Central memory CD8-positive, alpha-beta T cell (primary cell): ENCODE results near the gene G6PC2.
"Not testable (repeated sequence)": the region's sequence is repeated elsewhere in the genome, so short reads cannot be mapped to it uniquely, and the experiment has no call there.

Experiments
- ATAC-seq: fragments of 150-1000 bp; cut with Tn5 transposase; replicated peaks from 2 replicates; pipeline ENCODE4 v1.10.0; 2022; ENCODE audit warnings: mild to moderate bottlenecking, moderate FRiP score, moderate number of reproducible peaks; ENCODE audit not compliant: poor library complexity, severe bottlenecking; ENCODE audit errors: extremely low read depth
- DNase-seq, 2 donors: peaks; one replicate each; pipeline ENCODE4 v3.0.0; 2021; ENCODE audit warnings: low spot score in 2 of 2
- H3K27ac Mint-ChIP-seq: one replicate; pipeline ENCODE4 v1.8.0; 2022; ENCODE audit warnings: low read depth, mild to moderate bottlenecking, moderate library complexity, mixed read lengths
- H3K27me3 Mint-ChIP-seq: one replicate; pipeline ENCODE4 v1.8.0; 2022; ENCODE audit warnings: mixed read lengths
- H3K36me3 Mint-ChIP-seq: one replicate; pipeline ENCODE4 v1.8.0; 2022; ENCODE audit warnings: mild to moderate bottlenecking, moderate library complexity, mixed read lengths; ENCODE audit not compliant: insufficient read depth
- H3K4me1 Mint-ChIP-seq: one replicate; pipeline ENCODE4 v1.8.0; 2022; ENCODE audit warnings: mixed read lengths
- H3K4me3 Mint-ChIP-seq: one replicate; pipeline ENCODE4 v1.8.0; 2022; ENCODE audit warnings: mild to moderate bottlenecking, moderate library complexity, mixed read lengths
- H3K9me3 Mint-ChIP-seq: one replicate; pipeline ENCODE4 v1.8.0; 2022; ENCODE audit warnings: mixed read lengths

The G6PC2 gene, protein sequence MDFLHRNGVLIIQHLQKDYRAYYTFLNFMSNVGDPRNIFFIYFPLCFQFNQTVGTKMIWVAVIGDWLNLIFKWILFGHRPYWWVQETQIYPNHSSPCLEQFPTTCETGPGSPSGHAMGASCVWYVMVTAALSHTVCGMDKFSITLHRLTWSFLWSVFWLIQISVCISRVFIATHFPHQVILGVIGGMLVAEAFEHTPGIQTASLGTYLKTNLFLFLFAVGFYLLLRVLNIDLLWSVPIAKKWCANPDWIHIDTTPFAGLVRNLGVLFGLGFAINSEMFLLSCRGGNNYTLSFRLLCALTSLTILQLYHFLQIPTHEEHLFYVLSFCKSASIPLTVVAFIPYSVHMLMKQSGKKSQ

DNA sequence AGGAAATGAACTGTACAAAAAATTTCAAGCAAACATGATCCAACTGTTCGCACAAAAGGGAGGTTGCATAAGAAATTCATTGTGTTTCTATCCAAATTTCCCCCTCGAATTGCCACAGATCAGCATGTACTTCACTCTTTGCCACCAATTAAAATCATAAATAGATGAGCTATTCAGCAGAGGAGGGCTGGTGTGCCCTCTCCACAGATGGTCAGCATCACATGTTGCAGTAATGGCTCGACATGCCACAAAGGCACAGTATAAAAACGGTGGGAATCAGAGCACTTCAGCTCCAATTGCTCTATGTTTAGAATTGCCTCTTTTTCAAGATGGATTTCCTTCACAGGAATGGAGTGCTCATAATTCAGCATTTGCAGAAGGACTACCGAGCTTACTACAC, at the start of gene G6PC2:
TSS of gene G6PC2 (plus strand) at position 289 of the 400 bp plus-strand sequence. CDS start at position 330, 41 bp downstream.
- no peak for ATAC-seq
- no peak within 1 kb of the TSS for H3K27ac Mint-ChIP-seq
- peaks cover 44% of the 10 kb centered on the region for H3K27me3 Mint-ChIP-seq
- no peak for DNase-seq
- H3K9me3 Mint-ChIP-seq, result no peaks in the 10 kb centered on the region
- H3K36me3 Mint-ChIP-seq, result no peaks in the 10 kb centered on the region
- no peak within 1 kb of the TSS for H3K4me3 Mint-ChIP-seq
- no peaks in the 10 kb centered on the region for H3K4me1 Mint-ChIP-seq

DNA sequence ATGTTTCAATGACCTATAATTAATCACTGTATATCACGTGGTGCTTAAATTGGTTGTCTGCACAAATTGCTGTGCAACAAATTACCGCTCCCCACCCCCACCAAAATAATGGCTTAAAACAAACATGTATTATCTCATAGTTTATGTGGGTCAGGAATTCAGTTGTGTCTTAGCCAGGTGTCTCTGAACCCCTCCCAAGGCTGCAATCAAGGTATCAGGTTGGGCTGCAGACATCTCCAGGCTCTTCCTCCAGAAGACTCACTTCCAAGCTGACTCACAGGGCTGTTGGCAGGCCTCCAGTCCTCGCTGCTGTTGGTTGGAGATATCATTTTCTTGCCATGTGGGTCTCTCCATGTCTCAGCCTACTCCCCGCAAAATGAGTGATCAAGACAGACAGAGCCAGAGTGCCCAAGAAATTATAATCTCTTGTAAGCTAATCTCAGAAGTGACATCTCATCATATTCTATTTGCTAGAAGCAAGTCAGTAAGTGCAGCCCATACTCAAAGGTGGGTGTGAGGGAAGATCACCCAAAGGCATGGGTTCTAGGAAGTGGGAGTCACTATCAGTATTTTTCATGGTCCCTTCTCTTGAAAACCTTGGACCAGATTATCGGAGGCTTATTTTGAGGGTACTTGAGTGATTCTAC, 49.3 kb upstream of the G6PC2 start:
- DNase-seq, result no peak
- no peaks in the 10 kb centered on the region for H3K27me3 Mint-ChIP-seq
- H3K27ac Mint-ChIP-seq, result no peak overlapping the region
- H3K36me3 Mint-ChIP-seq, result no peaks in the 10 kb centered on the region
- ATAC-seq, result no peak
- no peak overlapping the region for H3K4me3 Mint-ChIP-seq
- no peaks in the 10 kb centered on the region for H3K4me1 Mint-ChIP-seq
- H3K9me3 Mint-ChIP-seq, result no peaks in the 10 kb centered on the region

DNA sequence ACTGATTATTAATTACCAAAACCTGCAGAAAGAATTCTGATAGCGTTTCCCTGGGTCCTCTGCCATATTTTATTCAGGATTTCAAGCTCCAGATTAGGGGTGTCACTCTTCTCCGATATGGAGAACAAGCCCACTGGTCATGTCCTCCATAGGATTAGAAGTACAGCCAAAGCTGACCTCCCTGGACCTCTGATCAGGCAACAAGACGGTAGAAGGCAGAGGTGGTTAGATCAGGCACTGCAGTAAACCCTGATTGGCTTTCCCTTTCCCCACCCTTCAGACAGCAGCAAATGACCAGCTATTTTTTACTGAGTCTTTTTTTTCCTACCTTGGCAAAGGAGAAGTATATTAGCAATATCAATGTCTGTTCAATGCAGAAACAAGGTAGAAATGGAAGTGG, 48.6 kb upstream of the G6PC2 start:
- no peak for DNase-seq
- Mint-ChIP-seq H3K36me3 (no peaks in the 10 kb centered on the region), H3K9me3 (no peaks in the 10 kb centered on the region), H3K27me3 (no peaks in the 10 kb centered on the region), H3K4me3 (no peak overlapping the region), H3K27ac (no peak overlapping the region), H3K4me1 (no peaks in the 10 kb centered on the region)
- no peak for ATAC-seq

DNA sequence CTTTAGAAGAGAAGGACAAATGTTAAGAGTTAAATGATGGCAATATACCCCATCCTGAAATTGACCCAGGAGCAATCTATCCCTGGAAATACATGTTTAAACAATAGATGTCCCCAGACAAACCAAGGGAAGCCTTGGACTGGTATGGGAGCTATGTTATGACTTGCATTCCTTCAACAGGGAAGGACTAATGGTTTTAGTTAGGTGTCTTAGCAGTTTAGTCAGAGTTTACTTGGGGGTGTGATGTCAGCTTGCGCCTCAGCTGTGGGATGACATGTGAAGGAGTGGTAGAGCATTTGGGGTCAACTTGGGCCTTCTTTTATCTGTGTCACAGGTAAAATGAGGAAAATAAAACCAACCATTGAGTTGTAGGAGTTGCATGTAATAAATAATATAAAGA, 47.6 kb upstream of the G6PC2 start:
- Mint-ChIP-seq H3K4me3 (no peak overlapping the region), H3K36me3 (no peaks in the 10 kb centered on the region), H3K4me1 (no peaks in the 10 kb centered on the region), H3K27ac (no peak overlapping the region), H3K27me3 (no peaks in the 10 kb centered on the region), H3K9me3 (no peaks in the 10 kb centered on the region)
- ATAC-seq, result no peak
- DNase-seq, result no peak

DNA sequence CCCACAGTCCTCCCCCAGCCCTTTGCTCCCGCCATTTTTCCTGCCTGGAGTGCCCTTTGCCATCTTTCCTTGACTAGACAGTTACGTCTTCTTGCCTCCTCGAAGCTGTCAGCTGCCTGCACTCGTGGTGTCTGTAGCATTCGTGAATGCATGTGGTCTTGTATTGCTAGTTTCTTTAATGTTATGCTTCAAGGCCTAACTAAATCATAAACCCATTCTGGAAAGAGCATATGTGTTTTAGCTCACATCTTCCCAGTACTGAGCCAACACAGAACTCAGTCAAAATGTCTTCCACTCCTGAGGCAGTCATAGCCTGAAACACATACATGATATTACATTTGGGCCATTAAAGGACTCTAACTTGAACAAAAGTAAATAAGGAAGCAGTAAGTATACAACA, 46.4 kb upstream of the G6PC2 start:
- H3K4me1 Mint-ChIP-seq, result no peaks in the 10 kb centered on the region
- no peak overlapping the region for H3K27ac Mint-ChIP-seq
- no peaks in the 10 kb centered on the region for H3K36me3 Mint-ChIP-seq
- H3K9me3 Mint-ChIP-seq, result no peaks in the 10 kb centered on the region
- DNase-seq (no peak), ATAC-seq (no peak)
- H3K4me3 Mint-ChIP-seq, result no peak overlapping the region
- no peaks in the 10 kb centered on the region for H3K27me3 Mint-ChIP-seq

DNA sequence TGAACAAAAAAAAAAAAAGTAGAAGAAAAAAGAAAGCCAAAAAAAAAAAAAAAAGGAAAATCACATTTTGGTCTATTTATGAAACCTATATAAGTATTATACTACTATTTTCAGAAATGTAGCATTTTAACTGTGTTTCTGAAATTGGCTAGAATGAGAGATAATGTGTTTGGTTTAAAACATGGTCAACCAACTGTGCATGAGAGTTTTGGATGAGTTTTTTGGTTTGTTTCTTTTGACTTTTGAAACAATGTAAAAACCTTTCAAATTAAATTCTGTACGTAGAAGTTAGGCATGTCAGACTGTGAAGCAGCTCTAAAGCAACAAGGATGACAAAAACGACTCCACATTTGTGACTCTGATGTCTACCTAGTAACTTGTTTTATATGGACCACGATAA, 45.5 kb upstream of the G6PC2 start:
- H3K9me3 Mint-ChIP-seq, result no peaks in the 10 kb centered on the region

DNA sequence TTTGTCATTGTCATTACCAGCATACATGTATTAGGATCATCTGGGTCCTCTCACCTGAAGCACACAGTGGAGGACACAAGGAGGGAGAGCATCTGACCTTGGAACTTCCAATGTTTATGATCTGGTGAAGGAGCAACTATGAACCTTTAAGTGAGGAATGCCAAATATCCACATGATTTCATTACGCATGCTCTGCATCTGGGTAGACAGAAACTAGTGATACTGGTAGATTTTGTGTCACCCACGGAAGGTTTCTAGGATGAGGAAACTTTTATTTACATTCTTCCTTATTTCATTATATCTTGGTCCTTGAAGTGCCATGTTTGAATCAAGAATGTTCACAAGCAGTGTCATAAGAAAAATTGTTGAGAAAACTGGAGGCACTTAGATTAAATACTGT, 42.9 kb upstream of the G6PC2 start:
- ATAC-seq (no peak), DNase-seq (no peak)
- Mint-ChIP-seq H3K9me3 (no peaks in the 10 kb centered on the region), H3K36me3 (no peaks in the 10 kb centered on the region), H3K4me3 (no peak overlapping the region), H3K27ac (no peak overlapping the region), H3K4me1 (no peaks in the 10 kb centered on the region), H3K27me3 (no peaks in the 10 kb centered on the region)

More for the DNA sequence above, 45.5 kb upstream of the G6PC2 start:
- no peaks in the 10 kb centered on the region for H3K27me3 Mint-ChIP-seq
- no peak overlapping the region for H3K27ac Mint-ChIP-seq
- no peaks in the 10 kb centered on the region for H3K36me3 Mint-ChIP-seq
- no peak for DNase-seq
- no peaks in the 10 kb centered on the region for H3K4me1 Mint-ChIP-seq
- no peak for ATAC-seq
- H3K4me3 Mint-ChIP-seq, result no peak overlapping the region

DNA sequence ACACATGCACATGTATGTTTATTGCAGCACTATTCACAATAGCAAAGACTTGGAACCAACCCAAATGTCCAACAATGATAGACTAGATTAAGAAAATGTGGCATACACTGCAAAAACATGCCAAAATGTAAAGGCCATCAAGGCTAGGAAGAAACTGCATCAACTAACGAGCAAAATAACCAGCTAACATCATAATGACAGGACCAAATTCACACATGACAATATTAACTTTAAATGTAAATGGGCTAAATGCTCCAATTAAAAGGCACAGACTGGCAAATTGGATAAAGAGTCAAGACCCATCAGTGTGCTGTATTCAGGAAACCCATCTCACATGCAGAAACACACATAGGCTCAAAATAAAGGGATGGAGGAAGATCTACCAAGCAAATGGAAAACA, 33.9 kb upstream of the G6PC2 start:
- H3K27me3 Mint-ChIP-seq, H3K36me3 Mint-ChIP-seq, DNase-seq, H3K9me3 Mint-ChIP-seq, H3K4me3 Mint-ChIP-seq, H3K4me1 Mint-ChIP-seq, ATAC-seq, H3K27ac Mint-ChIP-seq: not testable (repeated sequence)

DNA sequence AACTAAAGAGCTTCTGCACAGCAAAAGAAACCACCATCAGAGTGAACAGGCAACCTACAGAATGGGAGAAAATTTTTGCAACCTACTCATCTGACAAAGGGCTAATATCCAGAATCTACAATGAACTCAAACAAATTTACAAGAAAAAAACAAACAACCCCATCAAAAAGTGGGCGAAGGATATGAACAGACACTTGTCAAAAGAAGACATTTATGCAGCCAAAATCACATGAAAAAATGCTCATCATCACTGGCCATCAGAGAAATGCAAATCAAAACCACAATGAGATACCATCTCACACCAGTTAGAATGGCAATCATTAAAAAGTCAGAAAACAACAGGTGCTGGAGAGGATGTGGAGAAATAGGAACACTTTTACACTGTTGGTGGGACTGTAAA, 30.7 kb upstream of the G6PC2 start:
- not testable (repeated sequence) for H3K9me3 Mint-ChIP-seq, ATAC-seq, H3K27me3 Mint-ChIP-seq, H3K36me3 Mint-ChIP-seq, H3K27ac Mint-ChIP-seq, H3K4me3 Mint-ChIP-seq, H3K4me1 Mint-ChIP-seq, DNase-seq

DNA sequence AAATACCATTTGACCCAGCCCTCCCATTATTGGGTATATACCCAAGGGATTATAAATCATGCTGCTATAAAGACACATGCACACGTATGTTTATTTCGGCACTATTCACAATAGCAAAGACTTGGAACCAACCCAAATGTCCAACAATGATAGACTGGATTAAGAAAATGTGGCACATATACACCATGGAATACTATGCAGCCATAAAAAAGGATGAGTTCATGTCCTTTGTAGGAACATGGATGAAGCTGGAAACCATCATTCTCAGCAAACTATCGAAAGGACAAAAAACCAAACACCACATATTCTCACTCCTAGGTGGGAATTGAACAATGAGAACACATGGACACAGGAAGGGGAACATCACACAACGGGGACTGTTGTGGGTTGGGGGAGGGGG, 30.3 kb upstream of the G6PC2 start:
- not testable (repeated sequence) for H3K36me3 Mint-ChIP-seq, H3K9me3 Mint-ChIP-seq, ATAC-seq, H3K4me3 Mint-ChIP-seq, H3K27ac Mint-ChIP-seq, H3K4me1 Mint-ChIP-seq, DNase-seq, H3K27me3 Mint-ChIP-seq

DNA sequence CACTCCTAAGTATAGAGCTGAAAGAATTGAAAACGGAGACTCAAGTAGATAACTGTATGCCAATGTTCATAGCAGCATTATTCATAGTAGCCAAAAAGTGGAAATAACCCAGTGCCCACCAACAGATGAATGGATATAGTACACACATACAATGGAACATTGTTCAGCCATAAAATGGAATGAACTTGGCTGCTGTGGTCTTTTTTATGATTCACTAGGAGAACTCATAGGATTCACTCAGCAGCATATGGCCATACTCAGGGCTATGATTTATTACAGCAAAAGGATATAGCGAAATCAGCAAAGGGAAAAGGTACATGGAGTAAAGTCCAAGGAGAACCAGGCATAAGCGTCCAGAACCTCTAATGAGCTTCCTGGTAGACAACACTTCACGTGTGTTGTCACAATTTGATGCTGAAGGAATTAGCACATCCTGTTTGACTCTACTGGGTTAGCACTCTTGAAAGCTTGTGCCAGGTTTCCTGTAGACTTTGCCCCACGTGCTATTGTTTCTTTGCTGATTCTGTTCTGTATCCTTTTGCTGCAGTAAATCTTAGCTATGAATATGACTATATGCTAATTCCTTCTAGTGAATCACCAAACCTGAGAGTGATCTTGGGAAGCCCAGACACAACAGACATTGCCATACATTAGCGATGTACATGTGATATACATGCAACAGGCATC, 26.6 kb upstream of the G6PC2 start:
- Mint-ChIP-seq H3K27ac (no peak overlapping the region), H3K4me3 (no peak overlapping the region), H3K4me1 (peaks cover 5% of the 10 kb centered on the region), H3K9me3 (no peaks in the 10 kb centered on the region), H3K27me3 (no peaks in the 10 kb centered on the region), H3K36me3 (peaks cover under 1% of the 10 kb centered on the region)
- ATAC-seq (no peak), DNase-seq (no peak)

DNA sequence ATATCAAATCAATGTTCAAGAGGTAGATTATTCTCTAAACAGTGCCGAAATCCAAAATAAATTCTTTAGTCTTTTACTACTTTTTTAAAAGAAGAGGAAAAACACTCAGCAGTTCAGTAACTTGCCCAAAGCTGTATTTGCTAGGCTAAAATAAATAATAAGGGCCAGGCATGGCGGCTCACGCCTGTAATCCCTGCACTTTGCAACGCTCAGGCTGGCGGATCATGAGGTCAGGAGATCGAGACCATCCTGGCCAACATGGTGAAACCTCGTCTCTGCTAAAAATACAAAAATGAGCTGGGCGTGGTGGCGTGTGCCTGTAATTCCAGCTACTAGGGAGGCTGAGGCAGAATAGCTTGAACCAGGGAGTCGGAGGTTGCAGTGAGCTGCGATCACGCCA, 18.9 kb upstream of the G6PC2 start:
- not testable (repeated sequence) for H3K9me3 Mint-ChIP-seq, H3K4me3 Mint-ChIP-seq, DNase-seq, H3K27me3 Mint-ChIP-seq, ATAC-seq, H3K27ac Mint-ChIP-seq, H3K36me3 Mint-ChIP-seq
- H3K4me1 Mint-ChIP-seq, result peaks cover 15% of the 10 kb centered on the region

DNA sequence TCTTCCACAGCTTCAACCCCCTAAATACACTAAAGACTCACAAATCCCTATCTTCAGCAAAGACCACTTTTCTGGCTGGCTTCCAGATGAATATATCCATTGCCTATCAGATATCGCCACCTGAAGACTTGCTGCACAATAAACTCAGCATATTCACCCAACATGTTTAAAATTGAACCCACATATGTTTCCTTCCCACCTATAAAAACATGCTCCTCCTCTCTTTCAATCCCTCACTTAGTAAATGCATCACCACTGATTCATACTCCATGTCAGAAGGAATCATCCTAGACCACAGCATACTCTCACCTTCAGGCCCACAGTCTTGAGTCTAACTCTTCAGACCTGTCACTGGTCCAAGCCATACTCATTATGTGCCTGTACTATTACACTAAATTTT, 16.1 kb upstream of the G6PC2 start:
- no peaks in the 10 kb centered on the region for H3K9me3 Mint-ChIP-seq
- H3K36me3 Mint-ChIP-seq, result peaks cover 1% of the 10 kb centered on the region
- no peak for DNase-seq
- no peak for ATAC-seq
- no peaks in the 10 kb centered on the region for H3K27me3 Mint-ChIP-seq
- no peak overlapping the region for H3K4me3 Mint-ChIP-seq
- no peak overlapping the region for H3K27ac Mint-ChIP-seq
- peaks cover 15% of the 10 kb centered on the region for H3K4me1 Mint-ChIP-seq
